Right lobe of liver (tissue), 6 donors: Measurements from ENCODE around the gene MIB1. TPM values are rescaled to one million over a fixed set of nuclear protein-coding genes. Genes with fewer than 3 reads are reported as not detected.
"Not testable (repeated sequence)": the region's sequence is repeated elsewhere in the genome, so short reads cannot be mapped to it uniquely, and the experiment has no call there.

Source experiments
- ATAC-seq, 4 donors: fragments of 200-7000 bp; cut with Tn5 transposase; one replicate each; pipeline ENCODE4 v1.9.1; 2020; ENCODE audit warnings: mild to moderate bottlenecking in 4 of 4, moderate library complexity in 4 of 4
- DNase-seq, 3 donors: peaks; one replicate each; pipeline ENCODE4 v3.0.0-alpha.2; 2020
- H3K27ac ChIP-seq, 3 donors: fragments of 200-600 bp; one replicate each; pipeline ENCODE4 v1.8.0; 2022
- H3K27me3 ChIP-seq, 2 donors: fragments of 200-600 bp; one replicate each; pipeline ENCODE4 v1.8.0; 2022
- H3K36me3 ChIP-seq, 4 donors: fragments of 200-600 bp; sonication (generic) in 1 of 4; one replicate each; pipeline versions ENCODE4 v1.5.1 to v1.8.0; 2017 to 2022; ENCODE audit warnings: control low read depth in 1 of 4
- H3K4me1 ChIP-seq, 4 donors: fragments of 200-600 bp; sonication (generic) in 1 of 4; one replicate each; pipeline versions ENCODE4 v1.5.1 to v1.8.0; 2017 to 2022; ENCODE audit warnings: control low read depth in 1 of 4
- H3K4me3 ChIP-seq, 3 donors: fragments of 200-600 bp; one replicate each; pipeline ENCODE4 v1.8.0; 2022
- H3K9me3 ChIP-seq, 4 donors: fragments of 200-600 bp; sonication (generic) in 1 of 4; one replicate each; pipeline versions ENCODE4 v1.5.1 to v1.8.0; 2017 to 2022; ENCODE audit warnings: control low read depth in 1 of 4
- CTCF ChIP-seq, 4 donors: fragments of 200-600 bp in 3 of 4; fragments of 450-650 bp in 1 of 4; IDR thresholded peaks; one replicate each; pipeline versions ENCODE4 v1.5.1 to v1.8.0; 2016 to 2022; ENCODE audit warnings: antibody characterized with exemption in 4 of 4, mild to moderate bottlenecking in 2 of 4
- POLR2A ChIP-seq: fragments of 450-650 bp; IDR thresholded peaks from one replicate; pipeline ENCODE4 v1.6.1; 2017; ENCODE audit warnings: antibody characterized with exemption, mild to moderate bottlenecking
- WGBS: methylation state at CpG from one replicate; pipeline ENCODE4 v1.1.6; 2018; ENCODE audit warnings: low coverage, low lambda C conversion rate; ENCODE audit not compliant: insufficient coverage; ENCODE audit errors: missing lambda C conversion rate; 5-methylcytosine and 5-hydroxymethylcytosine counted together
- intact Hi-C, 2 donors: fragments of 100-400 bp; cut with DNase I; formaldehyde crosslinking; loops; one replicate each; pipeline versions ENCODE4 v1.11.2 to v1.14.1; 2022
- total RNA-seq, 6 experiments: library from RNA; depleted of rRNA in 2 of 6; stranded (reverse); fragments of >200 nt in 2 of 6; fragmentation: NEBNext Ultra II Directional in 3 of 6; extraction: Animal tissue kit (Norgen Biotek cat#: 25700) in 3 of 6; gene quantifications; one replicate each; pipeline versions ENCODE4 v1.1.0 to v1.2.4, GENCODE V29; 2016 to 2023
- donor health status: DM: no; HTN: yes; CAD: no.
- donor health status: DM: no; HTN: no; CAD: no.
- donor health status: DM: no; HTN: no; CAD: no.
- donor health status: DM: no; HTN: yes; CAD: no.
- donor health status: DM: no; HTN: yes; CAD: no.

Gene MIB1
- total RNA-seq, 6 experiments from 2014 or later: 10.6 to 17.1 (median 14.6) TPM

- Histone ChIP-seq H3K9me3 (no peaks in the 10 kb centered on the region), H3K4me1 (no peaks in the 10 kb centered on the region), H3K4me3 (no peak overlapping the region), H3K27ac (no peak overlapping the region), H3K27me3 (no peaks in the 10 kb centered on the region), H3K36me3 (no peaks in the 10 kb centered on the region)
- WGBS: 93% methylated on average over 2 of the region's 2 CpGs
- TF ChIP-seq POLR2A: no peak
- no peak for TF ChIP-seq CTCF (IDR thresholded peaks at IDR 0.05)
- DNase-seq (no peak), ATAC-seq (no peak)
- intact Hi-C loops: no loop called here
Measured at GRCh38 chr18:21722687-21723086, 17.9 kb upstream of the MIB1 start.

GRCh38 chr18:21725201-21725600, 15.4 kb upstream of the MIB1 start:
- Histone ChIP-seq H3K27ac (no peak overlapping the region), H3K9me3 (no peaks in the 10 kb centered on the region), H3K27me3 (no peaks in the 10 kb centered on the region), H3K36me3 (no peaks in the 10 kb centered on the region), H3K4me1 (no peaks in the 10 kb centered on the region), H3K4me3 (no peak overlapping the region)
- WGBS: 91% methylated on average over 3 of the region's 4 CpGs
- intact Hi-C loops: no loop called here
- ATAC-seq (no peak), DNase-seq (no peak)
- no peak for TF ChIP-seq CTCF (IDR thresholded peaks at IDR 0.05)
- TF ChIP-seq POLR2A: no peak

GRCh38 chr18:21727702-21728101, 12.9 kb upstream of the MIB1 start:
- no peak for TF ChIP-seq CTCF (IDR thresholded peaks at IDR 0.05)
- TF ChIP-seq POLR2A: no peak
- H3K27me3 ChIP-seq: no peaks in the 10 kb centered on the region
- intact Hi-C loops: no loop called here
- DNase-seq: no peak
- peak in 1 of 4 donors; percentile 81 for ATAC-seq
- H3K4me1 ChIP-seq: no peaks in the 10 kb centered on the region
- no peaks in the 10 kb centered on the region for H3K36me3 ChIP-seq
- 29% methylated on average over 1 of the region's 2 CpGs for WGBS
- no peaks in the 10 kb centered on the region for H3K9me3 ChIP-seq
- no peak overlapping the region for H3K27ac ChIP-seq
- no peak overlapping the region for H3K4me3 ChIP-seq

- Histone ChIP-seq H3K4me1 (no peaks in the 10 kb centered on the region), H3K27ac (no peak overlapping the region), H3K27me3 (no peaks in the 10 kb centered on the region), H3K36me3 (no peaks in the 10 kb centered on the region), H3K4me3 (no peak overlapping the region), H3K9me3 (no peaks in the 10 kb centered on the region)
- intact Hi-C loops: no loop called here
- ATAC-seq: no peak
- WGBS: 98% methylated on average over 5 of the region's 5 CpGs
- DNase-seq: no peak
- TF ChIP-seq POLR2A (no peak), CTCF (IDR thresholded peaks at IDR 0.05) (no peak)
Measured at GRCh38 chr18:21733011-21733410, 7.6 kb upstream of the MIB1 start.

- Histone ChIP-seq H3K4me1 (peaks cover 0 to 6% (median 0%) of the 10 kb centered on the region in 4 donors), H3K27ac (no peak overlapping the region), H3K27me3 (no peaks in the 10 kb centered on the region), H3K4me3 (no peak overlapping the region), H3K9me3 (no peaks in the 10 kb centered on the region), H3K36me3 (no peaks in the 10 kb centered on the region)
- 35% methylated on average over 2 of the region's 12 CpGs for WGBS
- ATAC-seq (no peak), DNase-seq (peak in 1 of 3 donors; percentile 25)
- no peak for TF ChIP-seq CTCF (IDR thresholded peaks at IDR 0.05)
- no peak for TF ChIP-seq POLR2A
- intact Hi-C loops: no loop called here
Measured at GRCh38 chr18:21735452-21736015, 5.1 kb upstream of the MIB1 start.

GRCh38 chr18:21736926-21737325, 3.7 kb upstream of the MIB1 start:
- H3K36me3 ChIP-seq, H3K9me3 ChIP-seq, ATAC-seq, DNase-seq, H3K27me3 ChIP-seq, intact Hi-C loops, H3K4me3 ChIP-seq, H3K4me1 ChIP-seq, H3K27ac ChIP-seq: not testable (repeated sequence)
- WGBS: 94% methylated on average over 4 of the region's 4 CpGs
